ENCODE measurements around the gene VRTN. TPM values are rescaled to one million over a fixed set of nuclear protein-coding genes. Genes with fewer than 3 reads are reported as not detected.
A peak's percentile ranks its signal among the peaks of the same experiment; 100 is the strongest.

The VRTN gene
- total RNA-seq, 1 donor from 2014 or later = not detected

DNA sequence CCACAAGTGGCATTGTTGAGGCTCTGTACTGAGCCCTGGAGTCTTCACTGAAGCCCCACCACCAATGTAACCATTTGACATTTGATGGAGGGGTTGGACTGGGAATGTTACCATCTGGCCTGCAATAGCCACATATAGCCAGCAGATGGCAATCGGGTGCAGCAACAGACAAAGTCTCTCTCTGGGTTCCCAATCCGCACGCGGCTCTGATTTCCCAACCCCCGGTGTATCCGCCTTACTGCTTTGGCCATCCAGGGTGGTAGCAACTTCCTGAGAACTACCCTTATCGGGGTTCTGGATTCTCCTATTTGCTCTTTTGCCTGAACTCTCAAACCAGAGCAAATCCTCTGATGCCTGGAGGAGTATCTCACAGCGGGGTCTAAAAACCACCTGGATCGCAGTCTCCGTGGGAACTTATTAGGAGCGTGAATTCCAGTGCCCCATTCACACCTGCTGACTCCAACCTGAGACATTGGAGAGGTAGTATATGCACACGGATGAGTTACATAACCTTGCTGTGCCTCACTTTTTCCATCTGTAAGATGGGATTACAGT, 14.2 kb downstream of the VRTN start:
- Histone ChIP-seq H3K9me3 (no peaks in the 10 kb centered on the region), H3K36me3 (no peaks in the 10 kb centered on the region), H3K4me3 (no peak overlapping the region), H3K27me3 (no peaks in the 10 kb centered on the region), H3K4me1 (no peaks in the 10 kb centered on the region), H3K27ac (no peak overlapping the region)
- DNase-seq = peak; percentile 90
- intact Hi-C loops (cut with DNase I) = loop anchor here (5.0 kb wide), 1 partner anchor 115 kb away; no protein-coding TSS in a partner anchor
- TF ChIP-seq, protein P1, sequence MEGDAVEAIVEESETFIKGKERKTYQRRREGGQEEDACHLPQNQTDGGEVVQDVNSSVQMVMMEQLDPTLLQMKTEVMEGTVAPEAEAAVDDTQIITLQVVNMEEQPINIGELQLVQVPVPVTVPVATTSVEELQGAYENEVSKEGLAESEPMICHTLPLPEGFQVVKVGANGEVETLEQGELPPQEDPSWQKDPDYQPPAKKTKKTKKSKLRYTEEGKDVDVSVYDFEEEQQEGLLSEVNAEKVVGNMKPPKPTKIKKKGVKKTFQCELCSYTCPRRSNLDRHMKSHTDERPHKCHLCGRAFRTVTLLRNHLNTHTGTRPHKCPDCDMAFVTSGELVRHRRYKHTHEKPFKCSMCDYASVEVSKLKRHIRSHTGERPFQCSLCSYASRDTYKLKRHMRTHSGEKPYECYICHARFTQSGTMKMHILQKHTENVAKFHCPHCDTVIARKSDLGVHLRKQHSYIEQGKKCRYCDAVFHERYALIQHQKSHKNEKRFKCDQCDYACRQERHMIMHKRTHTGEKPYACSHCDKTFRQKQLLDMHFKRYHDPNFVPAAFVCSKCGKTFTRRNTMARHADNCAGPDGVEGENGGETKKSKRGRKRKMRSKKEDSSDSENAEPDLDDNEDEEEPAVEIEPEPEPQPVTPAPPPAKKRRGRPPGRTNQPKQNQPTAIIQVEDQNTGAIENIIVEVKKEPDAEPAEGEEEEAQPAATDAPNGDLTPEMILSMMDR (IDR thresholded peaks at IDR 0.05) = peak; percentile 94
- ATAC-seq = peak; percentile 97

DNA sequence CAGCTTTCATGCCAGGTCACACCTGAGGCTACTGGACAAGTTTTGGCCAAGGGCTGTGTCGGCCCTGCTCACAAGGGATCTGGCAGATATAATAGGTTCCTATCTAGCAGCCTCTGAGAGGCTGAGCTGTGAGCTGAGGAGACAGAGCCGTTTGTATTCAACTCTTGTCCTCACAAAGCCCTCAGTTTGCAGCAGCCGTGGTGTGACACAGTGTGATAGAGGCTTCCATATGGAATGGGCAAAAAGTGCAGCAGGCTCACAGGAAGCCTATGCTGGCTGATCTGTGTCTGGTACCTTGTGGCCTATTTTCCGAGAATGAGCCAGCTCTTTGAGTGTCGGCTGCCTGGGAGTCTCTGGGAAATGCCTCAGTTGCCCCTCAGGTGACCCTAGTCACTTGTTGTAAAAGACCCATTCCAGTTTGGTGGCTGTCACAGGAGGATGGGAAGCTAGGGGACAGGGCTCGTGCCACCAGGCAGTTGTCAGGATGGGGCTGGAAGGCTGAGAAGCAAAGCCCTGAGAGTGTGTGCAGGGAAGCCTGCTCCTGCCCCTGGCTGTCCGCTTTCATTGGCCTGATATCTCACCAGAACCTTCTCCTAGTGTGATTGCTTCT, 16.1 kb downstream of the VRTN start:
- peak; percentile 36 for DNase-seq
- intact Hi-C loops (cut with DNase I) = loop anchor here (5.0 kb wide), 1 partner anchor 113 kb away; no protein-coding TSS in a partner anchor

DNA sequence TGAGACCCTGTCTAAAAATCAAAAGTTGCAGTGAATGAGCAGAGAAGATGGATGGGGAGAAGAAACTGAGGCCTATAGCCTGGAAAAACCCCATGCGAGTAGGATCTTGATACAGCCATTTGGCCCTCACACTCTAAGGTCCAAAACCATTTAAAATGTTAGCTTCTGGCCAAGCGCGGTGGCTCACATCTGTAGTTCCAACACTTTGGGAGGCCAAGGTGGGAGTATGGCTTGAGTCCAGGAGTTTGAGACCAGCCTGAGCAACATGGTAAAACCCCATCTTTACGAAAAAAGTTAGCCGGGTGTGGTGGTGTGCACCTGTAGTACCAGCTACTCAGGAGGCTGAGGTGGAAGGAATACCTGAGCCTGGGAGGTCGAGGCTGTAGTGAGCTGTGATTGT, 19.8 kb downstream of the VRTN start:
- no peaks in the 10 kb centered on the region for H3K27me3 ChIP-seq
- no peaks in the 10 kb centered on the region for H3K4me1 ChIP-seq
- DNase-seq (no peak), ATAC-seq (no peak)
- H3K36me3 ChIP-seq = no peaks in the 10 kb centered on the region
- no peak overlapping the region for H3K4me3 ChIP-seq
- intact Hi-C loops (cut with DNase I) = no loop called here
- H3K9me3 ChIP-seq = no peaks in the 10 kb centered on the region
- no peak overlapping the region for H3K27ac ChIP-seq
- TF ChIP-seq, protein P1 (IDR thresholded peaks at IDR 0.05) = no peak

More for the DNA sequence above, 16.1 kb downstream of the VRTN start:
- TF ChIP-seq, protein P1 (IDR thresholded peaks at IDR 0.05) = no peak
- Histone ChIP-seq H3K36me3 (no peaks in the 10 kb centered on the region), H3K27ac (no peak overlapping the region), H3K4me3 (no peak overlapping the region), H3K4me1 (no peaks in the 10 kb centered on the region), H3K9me3 (no peaks in the 10 kb centered on the region), H3K27me3 (no peaks in the 10 kb centered on the region)
- ATAC-seq = no peak

DNA sequence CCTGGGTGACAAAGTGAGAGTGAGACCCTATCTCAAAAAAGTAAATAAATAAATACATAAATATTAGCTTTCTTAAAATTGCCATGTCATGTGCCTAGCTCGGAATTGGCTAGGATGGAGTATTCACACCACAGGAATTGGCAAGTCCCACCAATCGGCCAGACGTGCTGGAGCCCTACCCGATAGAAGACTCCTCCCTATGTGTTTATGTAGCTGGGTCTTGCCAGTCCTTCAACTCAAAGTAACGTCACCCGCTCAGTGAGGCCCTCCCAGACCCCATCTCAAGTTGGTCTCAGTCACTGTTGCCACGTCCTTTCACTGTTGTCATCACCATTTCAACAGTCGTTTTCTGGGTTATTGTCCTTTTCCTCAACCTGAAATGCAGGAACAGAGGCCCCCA, 20.2 kb downstream of the VRTN start:
- no peaks in the 10 kb centered on the region for H3K36me3 ChIP-seq
- no peaks in the 10 kb centered on the region for H3K9me3 ChIP-seq
- no peak overlapping the region for H3K27ac ChIP-seq
- intact Hi-C loops (cut with DNase I) = no loop called here
- TF ChIP-seq, protein P1 (IDR thresholded peaks at IDR 0.05) = no peak
- H3K4me3 ChIP-seq = no peak overlapping the region
- DNase-seq (peak; percentile 33), ATAC-seq (no peak)
- H3K4me1 ChIP-seq = no peaks in the 10 kb centered on the region
- no peaks in the 10 kb centered on the region for H3K27me3 ChIP-seq

DNA sequence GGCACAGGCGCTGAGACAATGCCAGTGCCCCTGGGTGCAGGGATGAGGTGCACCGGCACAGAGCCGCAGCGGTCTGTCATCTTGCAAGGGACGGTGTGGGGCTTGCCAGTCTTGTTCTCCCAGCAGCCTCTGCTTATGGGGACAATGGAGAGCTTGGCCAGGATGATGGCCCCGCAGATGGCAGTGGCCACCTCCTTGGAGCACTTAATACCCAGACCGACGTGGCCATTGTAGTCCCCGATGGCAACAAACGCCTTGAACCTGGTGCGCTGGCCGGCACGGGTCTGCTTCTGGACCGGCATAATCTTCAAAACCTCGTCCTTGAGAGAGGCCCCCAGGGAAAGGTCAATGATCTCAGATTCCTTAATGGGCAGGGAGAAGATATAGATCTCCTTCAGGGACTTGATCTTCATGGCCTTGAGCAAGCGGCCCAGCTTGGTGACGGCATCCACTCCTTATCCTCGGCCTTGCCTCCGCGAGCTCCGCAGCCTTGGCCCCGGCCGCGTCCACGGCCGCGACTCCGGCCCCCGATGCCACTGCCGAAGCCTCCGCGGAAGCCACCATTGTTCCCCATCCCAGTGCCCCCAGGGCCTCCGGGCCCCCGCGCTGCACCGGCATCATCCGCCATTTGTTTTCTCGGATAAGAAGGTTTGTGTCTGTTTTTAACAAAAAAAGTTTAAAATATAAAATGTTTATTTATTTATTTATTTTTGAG, 29.9 kb downstream of the VRTN start:
- Histone ChIP-seq H3K4me3 (no peak overlapping the region), H3K36me3 (no peaks in the 10 kb centered on the region), H3K27ac (no peak overlapping the region), H3K27me3 (no peaks in the 10 kb centered on the region), H3K4me1 (no peaks in the 10 kb centered on the region), H3K9me3 (no peaks in the 10 kb centered on the region)
- TF ChIP-seq, protein P1 (IDR thresholded peaks at IDR 0.05) = no peak
- peak; percentile 60 for DNase-seq
- intact Hi-C loops (cut with DNase I) = no loop called here
- no peak for ATAC-seq
